HG03039 (cell line): ENCODE data around the gene IGHMBP2.
"Not testable (repeated sequence)": the region's sequence is repeated elsewhere in the genome, so short reads cannot be mapped to it uniquely, and the experiment has no call there.

Experiments used
- ATAC-seq: cut with Tn5 transposase; IDR thresholded peaks from one replicate; pipeline ENCODE4 v1.9.1; 2021; ENCODE audit warnings: mild to moderate bottlenecking, moderate library complexity; ENCODE audit not compliant: unreplicated experiment

The IGHMBP2 gene

DNA sequence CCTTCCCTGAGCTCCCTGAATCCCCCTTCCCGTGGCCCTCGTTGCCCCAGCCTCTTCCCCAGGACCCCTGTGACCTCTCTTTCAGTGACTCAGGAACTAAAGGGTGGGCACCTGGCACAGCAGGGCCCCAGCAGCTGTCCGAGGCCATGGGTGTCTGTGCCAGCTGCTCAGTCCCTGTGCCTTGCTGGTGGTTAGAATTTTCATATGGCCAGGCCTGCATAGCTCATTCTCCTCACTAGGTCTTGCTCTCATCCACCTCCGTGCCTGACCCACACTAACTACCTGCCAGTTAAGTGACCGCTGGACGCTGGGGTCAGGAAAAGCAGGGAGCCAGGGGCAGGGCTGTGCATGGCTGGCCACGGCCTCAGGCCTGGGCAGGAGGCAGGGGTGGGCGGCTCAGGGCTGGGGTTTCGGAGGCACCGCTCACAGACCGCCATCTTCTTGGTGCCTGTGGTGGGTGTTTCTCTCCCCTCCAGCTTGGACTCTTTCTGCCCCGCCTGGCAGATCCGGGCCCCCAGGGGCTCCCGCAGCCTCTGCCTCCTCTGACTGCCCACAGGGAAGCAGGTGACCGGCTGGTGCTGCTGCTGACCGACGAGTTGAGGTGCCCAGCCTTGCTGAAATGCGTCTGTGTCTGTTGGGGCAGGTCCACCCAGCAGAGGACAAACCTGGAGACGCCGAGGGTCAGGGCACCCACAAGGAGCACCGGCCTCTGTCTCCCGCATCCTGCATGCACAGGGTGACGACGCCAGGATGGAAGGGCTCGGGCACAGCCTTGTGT is 56.8 kb downstream of the IGHMBP2 start:
- no peak for ATAC-seq

DNA sequence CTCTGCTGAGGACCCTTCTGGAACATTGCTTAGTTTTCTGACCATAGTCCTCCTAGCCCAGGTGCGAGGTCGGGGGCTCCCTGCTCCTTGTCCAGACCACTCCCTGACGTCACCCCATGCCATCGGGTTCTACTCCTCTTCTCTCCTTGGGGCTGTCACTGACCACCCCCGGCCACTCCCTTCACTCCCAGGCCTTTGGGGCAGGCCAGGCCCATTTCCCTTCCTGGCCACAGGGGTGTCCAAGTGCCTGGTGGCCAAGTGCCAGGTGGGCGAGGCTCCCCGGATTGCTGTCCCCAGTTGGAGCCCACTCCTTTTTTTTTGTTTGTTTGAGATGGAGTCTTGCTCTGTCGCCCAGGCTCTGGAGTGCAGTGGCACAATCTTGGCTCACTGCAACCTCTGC is 57.6 kb downstream of the IGHMBP2 start:
- ATAC-seq, result no peak

DNA sequence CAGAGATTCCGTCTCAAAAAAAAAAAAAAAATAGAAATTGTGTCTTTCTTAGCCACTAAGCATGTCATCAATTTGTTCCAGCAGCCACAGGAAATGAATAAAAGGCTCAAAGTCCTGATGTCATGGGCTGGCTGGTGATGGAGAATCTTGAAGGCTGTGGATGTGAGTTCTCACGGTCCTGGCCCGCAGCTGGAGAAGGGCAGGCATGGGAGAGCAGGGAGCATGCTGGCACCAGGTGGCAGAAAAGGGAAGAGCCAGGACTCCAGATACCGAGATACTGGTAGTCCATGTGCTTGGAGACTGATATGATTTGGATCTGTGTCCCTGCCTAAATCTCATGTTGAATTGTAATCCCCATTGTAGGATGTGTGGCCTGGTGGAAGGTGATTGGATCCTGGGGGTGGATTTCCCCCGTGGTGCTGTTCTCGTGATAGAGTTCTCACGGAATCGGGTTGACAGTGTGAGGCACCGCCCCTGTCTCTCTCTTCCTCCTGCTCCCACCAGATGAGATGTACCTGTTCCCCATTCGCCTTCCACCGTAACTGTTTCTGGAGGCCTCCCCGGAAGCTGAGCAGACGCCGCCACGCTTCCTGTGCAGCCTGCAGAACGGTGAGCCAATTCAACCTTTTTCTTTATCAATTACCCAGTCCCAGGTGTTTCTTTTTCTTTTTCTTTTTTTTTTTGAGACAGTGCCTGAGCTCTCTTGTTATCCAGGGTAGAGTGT is 59.0 kb downstream of the IGHMBP2 start:
- ATAC-seq, result no peak

DNA sequence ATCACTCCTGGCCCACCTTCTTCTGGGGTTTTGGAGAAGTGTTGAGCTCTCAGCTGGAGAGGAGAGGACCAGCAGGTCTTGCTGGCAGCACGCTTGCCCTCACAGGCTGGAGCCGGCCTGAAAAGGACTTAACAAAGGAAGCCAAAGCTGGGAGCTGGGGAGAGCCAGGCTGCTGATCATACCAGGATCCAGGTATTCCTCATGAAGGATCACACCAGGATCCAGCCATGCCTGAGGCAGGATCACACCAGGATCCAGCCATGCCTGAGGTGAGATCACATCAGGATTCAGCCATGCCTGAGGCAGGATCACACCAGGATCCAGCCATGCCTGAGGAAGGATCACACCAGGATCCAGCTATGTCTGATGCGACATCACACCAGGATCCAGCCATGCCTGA is 60.1 kb downstream of the IGHMBP2 start:
- no peak for ATAC-seq

DNA sequence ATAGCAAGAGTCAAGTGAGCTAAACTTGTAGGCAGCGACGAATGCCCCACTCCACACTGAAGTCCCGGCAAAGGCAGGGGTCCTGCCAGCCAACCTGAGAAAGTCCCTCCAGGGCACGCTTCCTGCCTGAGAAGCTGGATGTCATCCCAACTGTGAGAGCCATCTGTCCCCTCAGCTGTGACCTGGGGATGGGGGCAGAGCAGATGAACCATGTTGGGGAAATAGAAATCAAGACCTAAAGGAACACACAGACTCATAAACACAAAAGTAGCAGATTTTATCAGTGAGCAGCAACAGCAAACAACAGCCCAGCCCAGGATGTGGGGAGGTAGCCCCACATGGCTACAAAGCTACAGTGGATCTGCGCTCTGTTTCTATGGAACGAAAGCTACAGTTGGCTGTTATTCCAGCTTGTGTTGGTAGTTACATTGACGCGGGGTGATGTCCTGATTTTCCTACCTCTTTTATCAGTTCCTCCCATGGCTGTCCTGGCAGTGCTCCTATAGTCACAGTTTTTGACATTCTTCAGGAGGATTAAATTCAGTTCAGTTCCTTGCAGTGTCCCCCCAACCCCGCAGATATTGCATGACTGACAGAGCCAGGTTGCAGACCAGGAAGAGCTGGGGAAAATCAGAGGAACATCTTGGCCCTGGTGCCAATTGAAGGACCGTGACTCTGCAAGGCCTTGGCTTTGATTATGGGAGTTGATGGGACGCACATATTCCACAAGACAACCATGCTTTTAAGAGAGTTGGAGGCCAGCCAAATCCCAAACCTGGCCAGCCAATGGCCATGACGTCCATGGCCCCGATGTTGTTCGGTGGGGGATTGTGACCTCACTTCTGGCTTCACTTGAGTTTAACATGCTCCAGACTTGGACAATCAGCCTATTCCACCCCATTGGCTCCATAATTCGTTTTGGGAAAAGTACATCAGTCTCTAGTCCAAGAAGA is 62.5 kb downstream of the IGHMBP2 start:
- ATAC-seq, result no peak

DNA sequence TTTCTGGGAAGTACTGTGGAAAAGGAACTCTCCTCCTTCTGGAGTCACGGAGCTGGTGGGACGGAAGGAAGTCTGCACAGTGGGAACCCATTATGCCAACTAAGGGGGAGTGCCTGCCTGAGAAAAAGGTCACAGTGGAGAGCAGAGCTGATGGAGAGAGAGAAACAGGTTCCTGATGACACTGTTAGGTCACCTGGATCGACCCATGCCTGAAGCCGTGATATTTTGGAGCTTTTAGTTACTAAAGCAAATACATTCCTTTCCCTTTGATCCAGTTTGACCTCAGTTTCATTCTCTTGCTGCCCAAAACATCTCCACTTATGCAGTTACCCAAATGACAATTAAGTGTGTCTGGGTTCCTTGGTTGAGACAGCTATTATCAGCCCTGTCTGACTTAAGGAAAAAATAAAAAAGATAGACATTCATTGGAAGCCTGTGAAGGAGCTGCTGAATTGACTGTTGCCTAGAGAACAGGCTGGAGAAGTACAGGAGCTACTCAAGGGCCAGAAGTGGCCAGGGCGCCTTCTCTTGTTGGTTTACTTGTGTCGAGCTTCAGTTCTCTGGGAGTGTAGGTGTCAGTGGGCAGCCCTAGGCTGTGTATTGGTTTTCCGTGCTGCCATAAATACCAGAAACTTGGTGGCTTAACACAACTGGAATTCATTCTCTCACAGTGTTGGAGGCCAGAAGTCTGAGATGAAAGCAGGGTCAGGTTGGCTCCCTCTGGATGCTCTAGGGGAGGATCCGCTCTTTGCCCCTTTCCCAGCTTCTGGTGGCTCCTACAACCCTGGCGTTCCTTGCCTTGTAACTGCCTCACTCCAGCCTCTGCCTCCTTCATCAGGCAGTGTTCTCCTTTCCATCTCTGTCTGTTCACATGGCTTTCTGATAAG is 63.4 kb downstream of the IGHMBP2 start:
- no peak for ATAC-seq

DNA sequence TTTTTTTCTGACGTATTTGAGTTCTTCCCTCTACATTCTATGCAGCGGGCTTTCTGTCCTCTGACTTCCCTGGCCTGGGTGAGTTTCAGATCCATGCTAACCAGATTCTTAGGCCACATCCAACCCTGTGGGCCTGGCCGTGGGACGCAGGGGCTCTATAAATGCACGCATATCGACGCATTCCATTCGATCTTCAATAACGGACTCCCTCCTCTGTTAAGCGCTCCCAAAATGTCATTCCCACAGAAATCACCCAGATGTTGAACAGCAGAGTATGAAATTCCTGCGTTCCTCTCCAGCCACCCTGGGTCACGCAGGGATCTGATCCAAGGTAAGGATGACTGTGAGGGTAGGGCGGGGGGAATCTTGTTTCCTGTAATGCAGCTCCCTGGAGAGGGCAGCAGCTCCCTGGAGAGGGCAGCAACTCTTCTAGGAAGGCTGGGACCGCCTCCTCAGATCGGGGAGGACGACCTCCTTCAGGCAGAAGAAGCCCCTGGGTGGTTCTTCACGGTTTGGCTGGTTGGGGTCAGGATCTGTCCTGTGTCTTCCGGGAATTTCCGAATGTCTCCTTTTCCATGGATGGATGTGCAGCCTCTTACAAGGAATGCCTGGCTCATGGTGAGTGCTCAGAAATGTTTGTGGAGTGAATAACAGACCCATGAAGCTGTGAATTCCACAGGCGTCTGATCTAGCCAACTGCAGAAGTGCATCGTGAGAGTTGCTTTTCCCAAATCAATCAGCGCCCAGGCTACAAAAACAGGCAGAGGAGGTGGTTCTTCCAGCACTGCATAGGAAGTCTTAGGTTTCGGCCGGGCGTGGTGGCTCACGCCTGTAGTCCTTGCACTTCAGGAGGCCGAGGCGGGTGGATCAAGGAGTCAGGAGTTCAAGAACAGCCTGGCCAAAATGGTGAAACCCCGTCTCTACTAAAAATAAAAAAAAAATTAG is 64.9 kb downstream of the IGHMBP2 start:
- no peak for ATAC-seq

DNA sequence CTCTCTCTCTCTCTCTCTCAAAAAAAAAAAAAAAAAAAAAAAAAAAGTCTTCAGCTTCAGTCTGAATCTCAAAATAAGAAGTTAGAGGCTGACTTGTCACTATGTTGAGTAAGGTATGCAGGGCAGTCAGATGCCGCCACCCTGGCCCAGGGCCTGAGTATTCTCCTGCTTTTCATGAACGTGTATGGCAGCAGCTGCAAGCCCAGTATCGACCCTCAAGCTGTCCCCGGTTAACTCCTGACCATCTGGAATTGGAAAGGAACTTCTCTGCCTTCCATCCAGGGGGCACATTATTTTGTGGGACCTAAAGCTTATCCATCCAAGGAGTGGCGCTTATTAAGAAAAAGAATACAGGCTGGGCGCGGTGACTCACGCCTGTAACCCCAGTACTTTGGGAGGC is 65.7 kb downstream of the IGHMBP2 start:
- no peak for ATAC-seq

DNA sequence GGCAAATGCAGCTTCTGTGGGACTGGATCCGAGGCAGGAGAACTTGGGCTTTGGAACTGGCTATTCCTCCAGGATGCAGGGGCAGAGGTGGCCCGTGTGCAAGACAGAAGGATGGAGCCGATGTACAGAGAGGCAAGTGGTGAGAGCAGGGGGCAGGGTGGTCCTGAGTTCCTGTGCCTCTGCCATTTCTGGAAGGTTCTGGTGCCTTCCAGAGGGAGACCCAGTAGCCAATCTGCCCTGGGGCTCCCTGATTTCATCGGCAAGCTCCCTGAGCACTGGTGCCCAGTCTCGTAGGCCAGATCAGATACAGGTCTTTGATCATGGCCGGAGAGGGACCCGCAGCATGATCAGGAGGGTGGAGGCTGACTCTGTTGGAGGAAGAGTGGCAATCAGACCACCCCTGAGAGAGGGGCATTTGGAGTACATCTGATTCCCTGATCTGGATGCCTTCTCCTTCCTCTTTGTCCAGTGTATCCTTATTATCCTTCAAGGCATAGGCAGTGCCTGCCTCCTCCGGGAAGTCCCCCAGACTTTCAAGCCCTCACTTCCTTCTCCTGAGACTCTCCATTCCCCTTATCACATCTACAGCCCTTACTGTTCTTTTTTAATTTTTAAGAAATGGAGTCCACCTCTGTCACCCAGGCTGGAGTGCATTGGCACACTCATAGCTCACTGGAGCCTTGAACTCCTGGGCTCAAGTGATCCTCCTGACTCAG is 67.4 kb downstream of the IGHMBP2 start:
- no peak for ATAC-seq

DNA sequence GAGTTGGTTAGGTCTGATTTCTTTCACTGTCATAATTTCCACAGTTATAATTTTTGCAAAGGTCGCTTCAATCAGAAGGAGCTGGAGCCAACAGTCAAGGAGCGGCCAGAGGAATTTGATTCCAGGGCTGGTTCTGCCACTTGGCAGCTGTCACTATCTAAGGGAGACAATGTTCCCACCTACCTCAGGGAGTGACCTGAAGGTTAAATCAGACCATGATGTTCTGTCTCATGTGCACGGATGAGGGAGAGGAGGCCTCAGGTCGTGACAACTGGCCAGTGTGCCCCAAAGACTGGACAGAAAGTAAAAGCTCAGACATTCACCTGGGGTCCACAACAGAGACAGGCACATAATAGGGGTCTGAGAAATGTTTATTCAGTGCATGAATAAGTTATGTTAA is 69.5 kb downstream of the IGHMBP2 start:
- ATAC-seq, result no peak

DNA sequence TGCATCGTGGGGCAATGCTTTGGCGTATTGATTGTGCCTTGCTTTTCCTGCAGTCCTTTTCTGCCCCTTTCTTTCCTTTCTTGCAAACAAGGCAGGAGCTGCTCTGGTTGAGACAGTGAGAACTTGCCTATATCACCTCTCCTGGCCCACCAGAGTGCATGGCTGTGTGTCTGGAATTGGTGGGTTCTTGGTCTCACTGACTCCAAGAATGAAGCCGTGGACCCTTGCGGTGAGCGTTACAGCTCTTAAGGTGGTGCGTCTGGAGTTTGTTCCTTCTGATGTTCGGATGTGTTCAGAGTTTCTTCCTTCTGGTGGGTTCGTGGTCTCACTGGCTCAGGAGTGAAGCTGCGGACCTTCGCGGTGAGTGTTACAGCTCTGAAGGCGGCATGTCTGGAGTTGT is 70.0 kb downstream of the IGHMBP2 start:
- ATAC-seq, result not testable (repeated sequence)

DNA sequence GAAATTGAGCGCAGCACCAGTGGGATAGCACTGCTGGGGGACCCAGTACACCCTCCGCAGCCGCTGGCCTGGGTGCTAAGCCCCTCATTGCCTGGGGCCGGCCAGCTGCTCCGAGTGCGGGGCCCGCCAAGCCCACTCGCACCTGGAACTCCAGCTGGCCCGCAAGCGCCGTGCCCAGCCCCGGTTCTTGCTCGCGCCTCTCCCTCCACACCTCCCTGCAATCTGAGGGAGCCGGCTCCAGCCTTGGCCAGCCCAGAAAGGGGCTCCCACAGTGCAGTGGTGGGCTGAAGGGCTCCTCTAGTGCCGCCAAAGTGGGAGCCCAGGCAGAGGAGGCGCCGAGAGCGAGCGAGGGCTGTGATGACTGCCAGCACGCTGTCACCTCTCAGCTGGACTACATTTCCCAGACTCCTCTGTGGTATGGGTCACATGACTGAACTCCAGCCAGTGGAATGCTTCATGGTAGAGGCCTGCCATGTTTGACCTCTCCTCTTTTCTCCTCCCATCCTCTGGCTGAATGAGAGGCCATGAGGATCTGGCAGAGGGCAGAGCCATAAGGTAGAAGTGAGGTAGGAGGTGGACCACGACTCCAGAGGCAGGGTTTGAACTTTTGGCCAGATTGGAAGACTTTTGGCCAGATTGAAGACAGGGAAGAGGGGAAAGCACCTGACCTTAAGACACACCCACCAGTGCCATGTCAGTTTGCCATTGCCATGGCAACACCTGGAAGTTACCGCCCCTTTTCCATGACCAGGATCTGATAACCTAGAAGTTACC is 70.9 kb downstream of the IGHMBP2 start:
- ATAC-seq, result no peak

DNA sequence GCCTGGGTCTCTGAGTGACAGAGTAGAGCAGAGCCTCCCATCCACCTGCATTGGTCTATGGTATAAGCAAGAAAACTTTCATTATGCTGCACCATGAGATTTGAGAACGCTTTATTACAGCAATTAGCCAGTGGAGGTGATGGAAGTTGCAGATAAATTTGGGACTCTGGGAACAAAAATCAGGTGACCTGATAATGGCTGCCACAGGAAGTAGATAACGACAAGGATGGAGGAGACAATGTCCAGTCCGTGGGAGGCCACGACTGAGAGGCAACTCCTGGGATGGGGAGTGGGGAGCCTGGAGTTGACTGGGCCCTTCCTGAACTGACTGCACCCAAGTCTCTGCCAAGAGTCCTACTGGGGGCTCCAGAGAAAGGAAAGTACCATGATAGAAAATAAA is 72.4 kb downstream of the IGHMBP2 start:
- ATAC-seq, result no peak

DNA sequence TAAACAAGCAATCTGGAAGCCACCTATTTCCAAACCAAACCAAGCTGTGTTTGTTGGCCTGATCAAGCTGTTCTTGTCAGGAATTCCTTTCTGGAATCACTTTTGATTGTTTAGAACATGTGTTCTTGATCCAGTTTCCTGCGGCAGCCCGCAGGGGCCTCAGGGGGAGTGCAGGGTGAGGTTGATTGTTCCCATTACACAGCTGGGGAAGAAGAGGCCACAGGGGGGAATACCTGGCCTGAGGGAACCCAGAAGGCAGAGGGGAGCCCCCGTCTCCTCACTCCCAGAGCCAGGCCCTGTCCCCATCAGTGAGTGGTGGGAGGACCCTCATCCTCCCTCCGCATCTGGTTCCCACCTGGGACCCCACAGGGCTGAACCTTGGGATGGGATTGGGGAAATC is 72.9 kb downstream of the IGHMBP2 start:
- no peak for ATAC-seq

DNA sequence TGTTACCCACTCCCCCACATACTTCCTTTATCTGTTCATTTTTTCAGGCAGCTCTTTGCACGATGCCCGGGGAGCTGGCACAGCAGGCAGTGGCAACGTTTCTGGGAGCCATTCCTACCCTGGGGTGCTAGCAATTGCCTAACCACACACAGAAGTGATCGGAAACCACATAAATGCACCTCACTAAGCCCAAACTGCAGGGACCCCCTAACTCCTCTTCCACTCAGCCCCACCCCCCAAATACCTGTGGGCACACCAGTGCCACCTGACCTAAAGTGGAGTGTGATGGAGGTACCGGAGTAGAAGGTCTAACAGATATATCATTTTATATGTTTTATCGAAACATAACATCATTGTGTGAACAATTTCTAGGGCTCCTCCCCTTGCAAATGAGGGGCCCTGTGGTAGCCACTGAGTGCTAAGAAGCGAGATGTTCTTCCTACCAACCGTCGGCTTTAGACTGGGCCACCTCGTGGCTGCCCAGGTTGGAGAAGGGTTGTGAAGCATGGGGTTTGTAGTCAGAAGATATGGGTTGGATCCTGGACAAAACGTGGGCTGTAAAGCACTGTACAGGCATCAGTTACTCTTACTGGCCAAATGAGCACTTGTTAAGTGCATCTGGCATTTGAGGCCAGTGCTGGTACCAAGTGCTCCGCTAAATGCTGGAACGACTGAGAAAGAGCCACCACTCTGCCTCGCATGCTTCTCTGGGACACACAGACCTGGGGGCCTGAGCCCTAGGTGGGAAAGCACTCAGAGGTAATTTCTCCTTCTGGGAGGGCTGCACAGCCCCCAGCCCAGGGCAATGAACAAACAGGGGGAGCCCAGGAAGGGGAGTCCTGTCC is 74.3 kb downstream of the IGHMBP2 start:
- no peak for ATAC-seq

DNA sequence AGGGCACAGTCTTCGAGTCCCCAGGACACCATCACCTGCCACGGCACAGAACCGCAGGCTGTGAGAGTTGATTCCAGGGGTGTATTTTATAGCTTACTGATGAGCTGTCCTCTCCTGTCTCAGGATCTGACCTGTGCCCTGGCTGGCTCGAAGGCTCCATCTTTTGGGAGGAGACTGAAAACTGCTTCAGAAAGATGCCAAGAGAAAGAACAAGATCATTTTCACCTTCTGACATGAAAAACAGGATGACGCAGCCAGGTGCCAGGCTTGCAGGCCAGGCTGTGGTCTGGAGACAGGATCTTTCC is 74.9 kb downstream of the IGHMBP2 start:
- no peak for ATAC-seq

DNA sequence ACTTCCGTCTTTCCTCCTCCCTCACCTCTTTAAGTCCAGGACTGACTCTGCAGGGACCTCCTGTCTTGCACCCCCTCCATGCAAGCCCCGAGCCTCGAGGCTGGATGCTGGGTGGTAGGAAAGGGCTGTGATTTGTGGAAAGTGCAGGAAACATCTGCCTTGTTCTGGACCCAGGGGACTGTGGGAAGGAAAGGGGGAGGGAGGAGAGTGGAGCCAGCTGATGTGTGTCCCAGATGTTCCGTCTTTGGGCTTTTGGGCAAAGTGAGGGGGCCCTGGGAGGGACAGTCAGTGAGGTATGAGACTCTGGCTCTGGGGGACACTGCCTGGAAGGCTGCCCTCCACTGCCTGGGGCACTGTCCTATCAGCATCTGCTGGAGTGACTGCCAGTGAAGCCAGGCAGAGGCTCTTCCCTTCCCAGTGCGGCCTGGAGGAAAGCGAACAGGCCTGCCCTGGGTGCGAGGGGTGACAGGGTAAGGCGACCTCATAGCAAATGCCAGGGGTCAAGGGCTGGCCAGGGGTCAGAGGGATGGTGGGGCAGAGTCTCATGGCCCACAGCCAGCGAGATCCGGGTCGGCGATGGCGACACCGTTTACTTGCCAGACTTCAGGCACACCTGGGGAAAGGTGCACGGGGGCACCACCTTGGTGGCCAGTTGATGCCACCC is 75.4 kb downstream of the IGHMBP2 start:
- ATAC-seq, result no peak
